ENCODE measurements around the gene SERPING1. TPM values are rescaled to one million over a fixed set of nuclear protein-coding genes. Genes with fewer than 3 reads are reported as not detected.

The SERPING1 gene
- total RNA-seq, 1 donor from 2014 or later = 0.14 TPM

- no peak overlapping the region for H3K4me3 Mint-ChIP-seq
Observed at GRCh38 chr11:57610170-57610569, 12.7 kb downstream of the SERPING1 start.

GRCh38 chr11:57614234-57614772 lies 16.8 kb downstream of the SERPING1 start:
- no peaks in the 10 kb centered on the region for H3K4me1 Mint-ChIP-seq
- H3K4me3 Mint-ChIP-seq = no peak overlapping the region
- H3K27ac Mint-ChIP-seq = no peak overlapping the region
- no peaks in the 10 kb centered on the region for H3K36me3 Mint-ChIP-seq (ENCODE audit: low read depth)
- peaks cover 11% of the 10 kb centered on the region for H3K27me3 Mint-ChIP-seq
- DNase-seq = no peak
- H3K9me3 Mint-ChIP-seq = no peaks in the 10 kb centered on the region
- intact Hi-C loops (cut with micrococcal nuclease) = no loop called here

More at GRCh38 chr11:57610170-57610569, 12.7 kb downstream of the SERPING1 start:
- Mint-ChIP-seq H3K27ac (no peak overlapping the region), H3K27me3 (peaks cover 16% of the 10 kb centered on the region), H3K36me3 (ENCODE audit: low read depth) (no peaks in the 10 kb centered on the region), H3K9me3 (no peaks in the 10 kb centered on the region), H3K4me1 (no peaks in the 10 kb centered on the region)
- intact Hi-C loops (cut with micrococcal nuclease) = no loop called here
- no peak for DNase-seq

- Mint-ChIP-seq H3K4me1 (no peaks in the 10 kb centered on the region), H3K4me3 (no peak overlapping the region), H3K27ac (no peak overlapping the region), H3K9me3 (no peaks in the 10 kb centered on the region), H3K27me3 (peaks cover 7% of the 10 kb centered on the region), H3K36me3 (ENCODE audit: low read depth) (no peaks in the 10 kb centered on the region)
- intact Hi-C loops (cut with micrococcal nuclease) = no loop called here
- DNase-seq = no peak
Observed at GRCh38 chr11:57615308-57615707, 17.8 kb downstream of the SERPING1 start.

GRCh38 chr11:57616595-57616994 lies 19.1 kb downstream of the SERPING1 start:
- intact Hi-C loops (cut with micrococcal nuclease) = no loop called here
- Mint-ChIP-seq H3K36me3 (ENCODE audit: low read depth) (no peaks in the 10 kb centered on the region), H3K9me3 (no peaks in the 10 kb centered on the region), H3K27ac (no peak overlapping the region), H3K4me3 (no peak overlapping the region), H3K4me1 (no peaks in the 10 kb centered on the region), H3K27me3 (peaks cover 5% of the 10 kb centered on the region)
- DNase-seq = no peak

GRCh38 chr11:57618438-57618837 lies 21.0 kb downstream of the SERPING1 start:
- intact Hi-C loops (cut with micrococcal nuclease) = no loop called here
- H3K27ac Mint-ChIP-seq = no peak overlapping the region
- no peak for DNase-seq
- H3K4me3 Mint-ChIP-seq = no peak overlapping the region
- no peaks in the 10 kb centered on the region for H3K4me1 Mint-ChIP-seq
- no peaks in the 10 kb centered on the region for H3K9me3 Mint-ChIP-seq
- no peaks in the 10 kb centered on the region for H3K36me3 Mint-ChIP-seq (ENCODE audit: low read depth)
- peaks cover 6% of the 10 kb centered on the region for H3K27me3 Mint-ChIP-seq

GRCh38 chr11:57619331-57619730 lies 21.8 kb downstream of the SERPING1 start:
- intact Hi-C loops (cut with micrococcal nuclease) = no loop called here
- no peaks in the 10 kb centered on the region for H3K4me1 Mint-ChIP-seq
- no peak overlapping the region for H3K27ac Mint-ChIP-seq
- no peaks in the 10 kb centered on the region for H3K36me3 Mint-ChIP-seq (ENCODE audit: low read depth)
- no peak overlapping the region for H3K4me3 Mint-ChIP-seq
- H3K27me3 Mint-ChIP-seq = peaks cover 6% of the 10 kb centered on the region
- H3K9me3 Mint-ChIP-seq = no peaks in the 10 kb centered on the region
- DNase-seq = no peak

GRCh38 chr11:57620467-57620866 lies 23.0 kb downstream of the SERPING1 start:
- no peak for DNase-seq
- Mint-ChIP-seq H3K4me3 (no peak overlapping the region), H3K27me3 (peaks cover 6% of the 10 kb centered on the region), H3K27ac (no peak overlapping the region), H3K4me1 (no peaks in the 10 kb centered on the region), H3K36me3 (ENCODE audit: low read depth) (no peaks in the 10 kb centered on the region), H3K9me3 (no peaks in the 10 kb centered on the region)
- intact Hi-C loops (cut with micrococcal nuclease) = no loop called here

GRCh38 chr11:57622263-57622662 lies 24.8 kb downstream of the SERPING1 start:
- intact Hi-C loops (cut with micrococcal nuclease) = no loop called here
- H3K9me3 Mint-ChIP-seq = no peaks in the 10 kb centered on the region
- peaks cover 2% of the 10 kb centered on the region for H3K27me3 Mint-ChIP-seq
- no peaks in the 10 kb centered on the region for H3K4me1 Mint-ChIP-seq
- no peak for DNase-seq
- no peak overlapping the region for H3K27ac Mint-ChIP-seq
- no peaks in the 10 kb centered on the region for H3K36me3 Mint-ChIP-seq (ENCODE audit: low read depth)
- H3K4me3 Mint-ChIP-seq = no peak overlapping the region

- intact Hi-C loops (cut with micrococcal nuclease) = no loop called here
- Mint-ChIP-seq H3K27me3 (peaks cover 6% of the 10 kb centered on the region), H3K27ac (no peak overlapping the region), H3K36me3 (ENCODE audit: low read depth) (no peaks in the 10 kb centered on the region), H3K4me3 (no peak overlapping the region), H3K9me3 (no peaks in the 10 kb centered on the region), H3K4me1 (no peaks in the 10 kb centered on the region)
- no peak for DNase-seq
Observed at GRCh38 chr11:57624864-57625263, 27.4 kb downstream of the SERPING1 start.

- Mint-ChIP-seq H3K4me1 (no peaks in the 10 kb centered on the region), H3K4me3 (no peak overlapping the region), H3K27me3 (peaks cover 18% of the 10 kb centered on the region), H3K36me3 (ENCODE audit: low read depth) (no peaks in the 10 kb centered on the region), H3K9me3 (no peaks in the 10 kb centered on the region), H3K27ac (no peak overlapping the region)
- intact Hi-C loops (cut with micrococcal nuclease) = no loop called here
- no peak for DNase-seq
Observed at GRCh38 chr11:57626895-57627294, 29.4 kb downstream of the SERPING1 start.

GRCh38 chr11:57630171-57630570 lies 32.7 kb downstream of the SERPING1 start:
- Mint-ChIP-seq H3K9me3 (no peaks in the 10 kb centered on the region), H3K36me3 (ENCODE audit: low read depth) (no peaks in the 10 kb centered on the region)
- intact Hi-C loops (cut with micrococcal nuclease) = no loop called here

GRCh38 chr11:57632116-57632515 lies 34.6 kb downstream of the SERPING1 start:
- intact Hi-C loops (cut with micrococcal nuclease) = no loop called here
- no peaks in the 10 kb centered on the region for H3K36me3 Mint-ChIP-seq (ENCODE audit: low read depth)
- H3K27ac Mint-ChIP-seq = no peak overlapping the region
- H3K4me1 Mint-ChIP-seq = peaks cover under 1% of the 10 kb centered on the region
- H3K4me3 Mint-ChIP-seq = no peak overlapping the region
- no peak for DNase-seq
- H3K27me3 Mint-ChIP-seq = peaks cover 32% of the 10 kb centered on the region
- no peaks in the 10 kb centered on the region for H3K9me3 Mint-ChIP-seq

More at GRCh38 chr11:57630171-57630570, 32.7 kb downstream of the SERPING1 start:
- no peaks in the 10 kb centered on the region for H3K4me1 Mint-ChIP-seq
- no peak for DNase-seq
- peaks cover 32% of the 10 kb centered on the region for H3K27me3 Mint-ChIP-seq
- H3K27ac Mint-ChIP-seq = no peak overlapping the region
- H3K4me3 Mint-ChIP-seq = no peak overlapping the region

- Mint-ChIP-seq H3K36me3 (ENCODE audit: low read depth) (no peaks in the 10 kb centered on the region), H3K4me1 (peaks cover 6% of the 10 kb centered on the region), H3K4me3 (no peak overlapping the region), H3K27me3 (peaks cover 35% of the 10 kb centered on the region), H3K27ac (no peak overlapping the region), H3K9me3 (no peaks in the 10 kb centered on the region)
- intact Hi-C loops (cut with micrococcal nuclease) = no loop called here
- no peak for DNase-seq
Observed at GRCh38 chr11:57633394-57634070, 36.0 kb downstream of the SERPING1 start.

- intact Hi-C loops (cut with micrococcal nuclease) = no loop called here
- DNase-seq = no peak
- Mint-ChIP-seq H3K36me3 (ENCODE audit: low read depth) (no peaks in the 10 kb centered on the region), H3K4me1 (peaks cover 12% of the 10 kb centered on the region), H3K27ac (no peak overlapping the region), H3K4me3 (no peak overlapping the region), H3K9me3 (no peaks in the 10 kb centered on the region), H3K27me3 (peaks cover 31% of the 10 kb centered on the region)
Observed at GRCh38 chr11:57634311-57634710, 36.8 kb downstream of the SERPING1 start.

GRCh38 chr11:57635246-57635645 lies 37.8 kb downstream of the SERPING1 start:
- DNase-seq = no peak
- no peaks in the 10 kb centered on the region for H3K36me3 Mint-ChIP-seq (ENCODE audit: low read depth)
- intact Hi-C loops (cut with micrococcal nuclease) = no loop called here
- H3K9me3 Mint-ChIP-seq = no peaks in the 10 kb centered on the region
- H3K4me1 Mint-ChIP-seq = peaks cover 15% of the 10 kb centered on the region
- H3K27me3 Mint-ChIP-seq = peaks cover 29% of the 10 kb centered on the region
- H3K27ac Mint-ChIP-seq = no peak overlapping the region
- H3K4me3 Mint-ChIP-seq = no peak overlapping the region
